OCI-LY3 (cell line): ENCODE data around the gene SEMA6A.

Source experiments
- CTCF ChIP-seq: fragments of 200-600, 300-600 bp; sonication (generic); IDR thresholded peaks from 2 replicates; pipeline ENCODE4 v1.5.1; 2014; ENCODE audit warnings: antibody characterized with exemption, low read length, low read depth
- EZH2phosphoT487 ChIP-seq: fragments of 200-600 bp; shearing (Covaris generic); IDR thresholded peaks from 2 replicates; pipeline ENCODE4 v1.6.1; 2018; ENCODE audit warnings: antibody characterized with exemption, mixed run types, low read depth

DNA sequence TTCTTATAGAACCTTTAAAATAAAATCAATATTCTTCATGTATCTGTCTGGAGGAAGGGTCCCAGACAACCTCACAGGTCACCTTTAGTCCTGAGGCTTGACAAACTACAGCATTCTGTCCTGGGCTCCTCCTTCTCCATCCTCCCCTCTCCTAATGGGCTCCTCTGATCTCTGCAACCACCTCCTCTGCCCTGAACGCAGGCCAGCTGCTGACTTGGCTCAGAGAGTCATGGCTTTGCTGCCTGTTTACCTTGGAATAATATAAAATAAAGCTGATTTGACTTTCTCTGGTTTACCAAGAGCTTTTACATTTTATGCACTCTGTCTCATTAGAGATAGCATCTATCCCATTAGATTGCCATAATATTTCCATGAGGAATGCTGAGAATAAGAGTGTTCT is 159.4 kb downstream of the SEMA6A start:
- TF ChIP-seq CTCF (no peak), EZH2phosphoT487 (no peak)
